HPDE6-E6E7 (cell line): ENCODE data around the gene PRKACG.

Experiments used
- DNase-seq: peaks from one replicate; pipeline ENCODE4 v3.0.0; 2011; ENCODE audit warnings: missing footprints; ENCODE audit errors: extremely low spot score

The PRKACG gene

GRCh38 chr9:68983522-68984424, 30.1 kb downstream of the PRKACG start:
- no peak for DNase-seq

- DNase-seq = no peak
These were observed 30.9 kb downstream of the PRKACG start for GRCh38 chr9:68983008-68983411.

GRCh38 chr9:68981789-68982188, 32.1 kb downstream of the PRKACG start:
- DNase-seq = no peak

- DNase-seq = no peak
These were observed 33.5 kb downstream of the PRKACG start for GRCh38 chr9:68980341-68980914.

- no peak for DNase-seq
These were observed 34.2 kb downstream of the PRKACG start for GRCh38 chr9:68979538-68980314.

- DNase-seq = no peak
These were observed 35.4 kb downstream of the PRKACG start for GRCh38 chr9:68978501-68978900.

- no peak for DNase-seq
These were observed 35.8 kb downstream of the PRKACG start for GRCh38 chr9:68978066-68978465.

- DNase-seq = no peak
These were observed 38.4 kb downstream of the PRKACG start for GRCh38 chr9:68975365-68976043.

- DNase-seq = no peak
These were observed 39.0 kb downstream of the PRKACG start for GRCh38 chr9:68974901-68975300.

- no peak for DNase-seq
These were observed 39.5 kb downstream of the PRKACG start for GRCh38 chr9:68974431-68974830.

- no peak for DNase-seq
These were observed 40.3 kb downstream of the PRKACG start for GRCh38 chr9:68973619-68974018.

GRCh38 chr9:68970151-68970550, 43.8 kb downstream of the PRKACG start:
- DNase-seq = no peak

- no peak for DNase-seq
These were observed 44.4 kb downstream of the PRKACG start for GRCh38 chr9:68969538-68969937.

GRCh38 chr9:68967800-68968199, 46.1 kb downstream of the PRKACG start:
- no peak for DNase-seq

GRCh38 chr9:68966496-68966944, 47.4 kb downstream of the PRKACG start:
- no peak for DNase-seq

GRCh38 chr9:68964765-68965164, 49.1 kb downstream of the PRKACG start:
- no peak for DNase-seq

- DNase-seq = no peak
These were observed 49.8 kb downstream of the PRKACG start for GRCh38 chr9:68964102-68964541.

GRCh38 chr9:68963416-68963815, 50.5 kb downstream of the PRKACG start:
- no peak for DNase-seq
